ENCODE measurements around the gene MOSMO.

The MOSMO gene

GRCh38 chr16:22075043-22075757, 67.3 kb downstream of the MOSMO start:
- Histone ChIP-seq H3K27me3 (replicated peaks; ENCODE audit: control insufficient read depth, insufficient read depth, low read length) (no peaks in the 10 kb centered on the region), H3K9ac (ENCODE audit: low read length) (no peak overlapping the region), H3K4me3 (ENCODE audit: low read length) (no peak overlapping the region), H3K36me3 (ENCODE audit: control insufficient read depth, insufficient read depth, low read length, severe bottlenecking) (no peaks in the 10 kb centered on the region), H3K9me3 (ENCODE audit: control insufficient read depth, low read length) (no peaks in the 10 kb centered on the region), H3K4me1 (ENCODE audit: control insufficient read depth, insufficient read depth, low read length) (peaks cover 15% of the 10 kb centered on the region)
- DNase-seq (ENCODE audit: low read depth), result no peak

- Histone ChIP-seq H3K4me3 (ENCODE audit: low read length) (no peak overlapping the region), H3K36me3 (ENCODE audit: control insufficient read depth, insufficient read depth, low read length, severe bottlenecking) (no peaks in the 10 kb centered on the region), H3K4me1 (ENCODE audit: control insufficient read depth, insufficient read depth, low read length) (peaks cover 9% of the 10 kb centered on the region), H3K9me3 (ENCODE audit: control insufficient read depth, low read length) (no peaks in the 10 kb centered on the region), H3K9ac (ENCODE audit: low read length) (no peak overlapping the region), H3K27me3 (replicated peaks; ENCODE audit: control insufficient read depth, insufficient read depth, low read length) (no peaks in the 10 kb centered on the region)
- DNase-seq (ENCODE audit: low read depth), result no peak
Measured at GRCh38 chr16:22075776-22076175, 67.9 kb downstream of the MOSMO start.

- DNase-seq (ENCODE audit: low read depth), result peak; percentile 84
- Histone ChIP-seq H3K4me3 (ENCODE audit: low read length) (no peak overlapping the region), H3K9me3 (ENCODE audit: control insufficient read depth, low read length) (no peaks in the 10 kb centered on the region), H3K9ac (ENCODE audit: low read length) (peak overlapping the region; percentile 40), H3K36me3 (ENCODE audit: control insufficient read depth, insufficient read depth, low read length, severe bottlenecking) (no peaks in the 10 kb centered on the region), H3K4me1 (ENCODE audit: control insufficient read depth, insufficient read depth, low read length) (peaks cover 4% of the 10 kb centered on the region), H3K27me3 (replicated peaks; ENCODE audit: control insufficient read depth, insufficient read depth, low read length) (no peaks in the 10 kb centered on the region)
Measured at GRCh38 chr16:22077700-22078313, 69.9 kb downstream of the MOSMO start.

GRCh38 chr16:22078656-22079055, 70.7 kb downstream of the MOSMO start:
- no peak for DNase-seq (ENCODE audit: low read depth)
- Histone ChIP-seq H3K36me3 (ENCODE audit: control insufficient read depth, insufficient read depth, low read length, severe bottlenecking) (no peaks in the 10 kb centered on the region), H3K9ac (ENCODE audit: low read length) (no peak overlapping the region), H3K4me3 (ENCODE audit: low read length) (no peak overlapping the region), H3K27me3 (replicated peaks; ENCODE audit: control insufficient read depth, insufficient read depth, low read length) (no peaks in the 10 kb centered on the region), H3K4me1 (ENCODE audit: control insufficient read depth, insufficient read depth, low read length) (peaks cover 12% of the 10 kb centered on the region), H3K9me3 (ENCODE audit: control insufficient read depth, low read length) (no peaks in the 10 kb centered on the region)

GRCh38 chr16:22081050-22081449, 73.1 kb downstream of the MOSMO start:
- H3K27me3 ChIP-seq (replicated peaks; ENCODE audit: control insufficient read depth, insufficient read depth, low read length), result no peaks in the 10 kb centered on the region
- H3K4me1 ChIP-seq (ENCODE audit: control insufficient read depth, insufficient read depth, low read length), result peaks cover 17% of the 10 kb centered on the region
- H3K36me3 ChIP-seq (ENCODE audit: control insufficient read depth, insufficient read depth, low read length, severe bottlenecking), result peaks cover 6% of the 10 kb centered on the region
- no peak overlapping the region for H3K9ac ChIP-seq (ENCODE audit: low read length)
- H3K9me3 ChIP-seq (ENCODE audit: control insufficient read depth, low read length), result no peaks in the 10 kb centered on the region
- H3K4me3 ChIP-seq (ENCODE audit: low read length), result no peak overlapping the region
- DNase-seq (ENCODE audit: low read depth), result no peak

- DNase-seq (ENCODE audit: low read depth), result no peak
- H3K4me1 ChIP-seq (ENCODE audit: control insufficient read depth, insufficient read depth, low read length), result peaks cover 17% of the 10 kb centered on the region
Measured at GRCh38 chr16:22086440-22086839, 78.5 kb downstream of the MOSMO start.

GRCh38 chr16:22088642-22089041, 80.7 kb downstream of the MOSMO start:
- Histone ChIP-seq H3K9me3 (ENCODE audit: control insufficient read depth, low read length) (no peaks in the 10 kb centered on the region), H3K36me3 (ENCODE audit: control insufficient read depth, insufficient read depth, low read length, severe bottlenecking) (peaks cover 11% of the 10 kb centered on the region), H3K4me3 (ENCODE audit: low read length) (no peak overlapping the region), H3K4me1 (ENCODE audit: control insufficient read depth, insufficient read depth, low read length) (peaks cover 16% of the 10 kb centered on the region), H3K9ac (ENCODE audit: low read length) (no peak overlapping the region), H3K27me3 (replicated peaks; ENCODE audit: control insufficient read depth, insufficient read depth, low read length) (no peaks in the 10 kb centered on the region)
- no peak for DNase-seq (ENCODE audit: low read depth)

More at GRCh38 chr16:22086440-22086839, 78.5 kb downstream of the MOSMO start:
- Histone ChIP-seq H3K36me3 (ENCODE audit: control insufficient read depth, insufficient read depth, low read length, severe bottlenecking) (peaks cover 11% of the 10 kb centered on the region), H3K9ac (ENCODE audit: low read length) (no peak overlapping the region), H3K27me3 (replicated peaks; ENCODE audit: control insufficient read depth, insufficient read depth, low read length) (no peaks in the 10 kb centered on the region), H3K4me3 (ENCODE audit: low read length) (no peak overlapping the region), H3K9me3 (ENCODE audit: control insufficient read depth, low read length) (no peaks in the 10 kb centered on the region)

- no peak for DNase-seq (ENCODE audit: low read depth)
- H3K9ac ChIP-seq (ENCODE audit: low read length), result no peak overlapping the region
- H3K4me3 ChIP-seq (ENCODE audit: low read length), result no peak overlapping the region
- no peaks in the 10 kb centered on the region for H3K9me3 ChIP-seq (ENCODE audit: control insufficient read depth, low read length)
- peaks cover 11% of the 10 kb centered on the region for H3K36me3 ChIP-seq (ENCODE audit: control insufficient read depth, insufficient read depth, low read length, severe bottlenecking)
- no peaks in the 10 kb centered on the region for H3K27me3 ChIP-seq (replicated peaks; ENCODE audit: control insufficient read depth, insufficient read depth, low read length)
- peaks cover 19% of the 10 kb centered on the region for H3K4me1 ChIP-seq (ENCODE audit: control insufficient read depth, insufficient read depth, low read length)
Measured at GRCh38 chr16:22089910-22090309, 82.0 kb downstream of the MOSMO start.

GRCh38 chr16:22091721-22092120, 83.8 kb downstream of the MOSMO start:
- Histone ChIP-seq H3K4me1 (ENCODE audit: control insufficient read depth, insufficient read depth, low read length) (peaks cover 19% of the 10 kb centered on the region), H3K27me3 (replicated peaks; ENCODE audit: control insufficient read depth, insufficient read depth, low read length) (peaks cover 4% of the 10 kb centered on the region), H3K4me3 (ENCODE audit: low read length) (no peak overlapping the region), H3K9me3 (ENCODE audit: control insufficient read depth, low read length) (no peaks in the 10 kb centered on the region), H3K36me3 (ENCODE audit: control insufficient read depth, insufficient read depth, low read length, severe bottlenecking) (no peaks in the 10 kb centered on the region), H3K9ac (ENCODE audit: low read length) (no peak overlapping the region)
- no peak for DNase-seq (ENCODE audit: low read depth)

- H3K36me3 ChIP-seq (ENCODE audit: control insufficient read depth, insufficient read depth, low read length, severe bottlenecking), result no peaks in the 10 kb centered on the region
- no peaks in the 10 kb centered on the region for H3K9me3 ChIP-seq (ENCODE audit: control insufficient read depth, low read length)
- H3K4me1 ChIP-seq (ENCODE audit: control insufficient read depth, insufficient read depth, low read length), result peaks cover 19% of the 10 kb centered on the region
- peak; percentile 58 for DNase-seq (ENCODE audit: low read depth)
- H3K9ac ChIP-seq (ENCODE audit: low read length), result no peak within 1 kb of the TSS
- H3K27me3 ChIP-seq (replicated peaks; ENCODE audit: control insufficient read depth, insufficient read depth, low read length), result peaks cover 4% of the 10 kb centered on the region
- no peak within 1 kb of the TSS for H3K4me3 ChIP-seq (ENCODE audit: low read length)
Measured at GRCh38 chr16:22092143-22092933, 84.4 kb downstream of the MOSMO start, which contains the start of gene VWA3A. Gene VWA3A, plus strand, starts transcription at chr16:22092541. Its CDS starts 97 bp downstream, at chr16:22092638.

GRCh38 chr16:22093331-22093730, 85.4 kb downstream of the MOSMO start:
- H3K9me3 ChIP-seq (ENCODE audit: control insufficient read depth, low read length), result no peaks in the 10 kb centered on the region
- no peak overlapping the region for H3K9ac ChIP-seq (ENCODE audit: low read length)
- no peak for DNase-seq (ENCODE audit: low read depth)
- H3K27me3 ChIP-seq (replicated peaks; ENCODE audit: control insufficient read depth, insufficient read depth, low read length), result peaks cover 4% of the 10 kb centered on the region
- no peak overlapping the region for H3K4me3 ChIP-seq (ENCODE audit: low read length)
- H3K4me1 ChIP-seq (ENCODE audit: control insufficient read depth, insufficient read depth, low read length), result peaks cover 19% of the 10 kb centered on the region
- H3K36me3 ChIP-seq (ENCODE audit: control insufficient read depth, insufficient read depth, low read length, severe bottlenecking), result no peaks in the 10 kb centered on the region

Data from adipocyte (in vitro differentiated cells).